HL-60 (cell line): Measurements from ENCODE around the gene NSMF.

Source experiments
- GABPA ChIP-seq: IDR thresholded peaks from 2 replicates; pipeline ENCODE4 v1.6.1; 2012; ENCODE audit warnings: low read depth
- POLR2AphosphoS5 ChIP-seq: IDR thresholded peaks from 2 replicates; pipeline ENCODE4 v1.6.1; 2012; ENCODE audit warnings: low read depth
- SPI1 ChIP-seq: IDR thresholded peaks from 2 replicates; pipeline ENCODE4 v1.6.1; 2012; ENCODE audit warnings: low read depth, mild to moderate bottlenecking, borderline replicate concordance
- TF ChIP-seq, protein P1 (sequence below): IDR thresholded peaks from 2 replicates; pipeline ENCODE4 v1.6.1; 2012; ENCODE audit warnings: low read depth; ENCODE audit not compliant: insufficient replicate concordance
- TF ChIP-seq, protein P2 (sequence below): IDR thresholded peaks from one replicate; pipeline ENCODE4 v1.5.1; 2011; ENCODE audit warnings: low read length, control low read depth, inconsistent platforms; ENCODE audit not compliant: insufficient read depth

DNA sequence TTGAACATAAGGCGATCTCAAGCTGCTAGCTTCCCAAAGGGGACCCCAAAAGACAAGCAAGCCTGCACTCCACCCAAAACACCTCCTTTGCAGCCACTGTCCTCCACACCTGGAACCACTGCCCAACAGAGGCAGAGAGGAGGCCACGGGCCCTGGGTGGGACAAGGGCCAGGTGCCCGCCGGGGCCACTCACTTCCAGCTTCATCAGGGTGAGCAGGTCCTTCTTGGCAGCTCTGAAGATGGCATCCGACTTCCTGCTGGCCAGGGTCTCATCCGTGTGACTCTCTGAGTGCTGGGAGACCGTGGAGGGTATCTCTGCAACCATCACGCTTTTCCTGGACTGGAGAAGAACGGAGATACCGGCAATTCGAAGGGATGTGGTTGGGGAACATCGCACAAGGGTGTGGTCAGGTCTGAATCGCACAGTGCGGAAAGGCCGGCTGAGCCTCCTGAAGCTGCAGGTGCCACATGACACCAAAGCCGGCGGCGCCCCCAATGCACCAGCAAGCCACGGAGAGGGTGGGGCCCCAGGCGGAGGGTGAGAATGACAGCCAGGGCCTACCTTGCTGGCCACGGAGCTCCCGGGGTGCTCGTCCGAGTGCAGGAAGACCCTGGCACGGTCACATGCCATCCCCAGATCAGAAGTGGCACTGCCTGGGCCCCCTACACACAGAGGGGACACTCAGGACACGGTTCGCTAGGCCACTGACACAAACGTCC lies 46.4 kb upstream of the NSMF start:
- TF ChIP-seq, protein P1, sequence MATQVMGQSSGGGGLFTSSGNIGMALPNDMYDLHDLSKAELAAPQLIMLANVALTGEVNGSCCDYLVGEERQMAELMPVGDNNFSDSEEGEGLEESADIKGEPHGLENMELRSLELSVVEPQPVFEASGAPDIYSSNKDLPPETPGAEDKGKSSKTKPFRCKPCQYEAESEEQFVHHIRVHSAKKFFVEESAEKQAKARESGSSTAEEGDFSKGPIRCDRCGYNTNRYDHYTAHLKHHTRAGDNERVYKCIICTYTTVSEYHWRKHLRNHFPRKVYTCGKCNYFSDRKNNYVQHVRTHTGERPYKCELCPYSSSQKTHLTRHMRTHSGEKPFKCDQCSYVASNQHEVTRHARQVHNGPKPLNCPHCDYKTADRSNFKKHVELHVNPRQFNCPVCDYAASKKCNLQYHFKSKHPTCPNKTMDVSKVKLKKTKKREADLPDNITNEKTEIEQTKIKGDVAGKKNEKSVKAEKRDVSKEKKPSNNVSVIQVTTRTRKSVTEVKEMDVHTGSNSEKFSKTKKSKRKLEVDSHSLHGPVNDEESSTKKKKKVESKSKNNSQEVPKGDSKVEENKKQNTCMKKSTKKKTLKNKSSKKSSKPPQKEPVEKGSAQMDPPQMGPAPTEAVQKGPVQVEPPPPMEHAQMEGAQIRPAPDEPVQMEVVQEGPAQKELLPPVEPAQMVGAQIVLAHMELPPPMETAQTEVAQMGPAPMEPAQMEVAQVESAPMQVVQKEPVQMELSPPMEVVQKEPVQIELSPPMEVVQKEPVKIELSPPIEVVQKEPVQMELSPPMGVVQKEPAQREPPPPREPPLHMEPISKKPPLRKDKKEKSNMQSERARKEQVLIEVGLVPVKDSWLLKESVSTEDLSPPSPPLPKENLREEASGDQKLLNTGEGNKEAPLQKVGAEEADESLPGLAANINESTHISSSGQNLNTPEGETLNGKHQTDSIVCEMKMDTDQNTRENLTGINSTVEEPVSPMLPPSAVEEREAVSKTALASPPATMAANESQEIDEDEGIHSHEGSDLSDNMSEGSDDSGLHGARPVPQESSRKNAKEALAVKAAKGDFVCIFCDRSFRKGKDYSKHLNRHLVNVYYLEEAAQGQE: no peak
- TF ChIP-seq POLR2AphosphoS5: no peak
- TF ChIP-seq, protein P2, sequence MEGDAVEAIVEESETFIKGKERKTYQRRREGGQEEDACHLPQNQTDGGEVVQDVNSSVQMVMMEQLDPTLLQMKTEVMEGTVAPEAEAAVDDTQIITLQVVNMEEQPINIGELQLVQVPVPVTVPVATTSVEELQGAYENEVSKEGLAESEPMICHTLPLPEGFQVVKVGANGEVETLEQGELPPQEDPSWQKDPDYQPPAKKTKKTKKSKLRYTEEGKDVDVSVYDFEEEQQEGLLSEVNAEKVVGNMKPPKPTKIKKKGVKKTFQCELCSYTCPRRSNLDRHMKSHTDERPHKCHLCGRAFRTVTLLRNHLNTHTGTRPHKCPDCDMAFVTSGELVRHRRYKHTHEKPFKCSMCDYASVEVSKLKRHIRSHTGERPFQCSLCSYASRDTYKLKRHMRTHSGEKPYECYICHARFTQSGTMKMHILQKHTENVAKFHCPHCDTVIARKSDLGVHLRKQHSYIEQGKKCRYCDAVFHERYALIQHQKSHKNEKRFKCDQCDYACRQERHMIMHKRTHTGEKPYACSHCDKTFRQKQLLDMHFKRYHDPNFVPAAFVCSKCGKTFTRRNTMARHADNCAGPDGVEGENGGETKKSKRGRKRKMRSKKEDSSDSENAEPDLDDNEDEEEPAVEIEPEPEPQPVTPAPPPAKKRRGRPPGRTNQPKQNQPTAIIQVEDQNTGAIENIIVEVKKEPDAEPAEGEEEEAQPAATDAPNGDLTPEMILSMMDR: no peak
- no peak for TF ChIP-seq GABPA
- TF ChIP-seq SPI1: no peak
